OCI-LY7 (cell line): ENCODE measurements around the gene BCAT1. TPM values are rescaled to one million over a fixed set of nuclear protein-coding genes. Genes with fewer than 3 reads are reported as not detected.

Experiments used
- BruUV-seq: library from RNA; stranded (reverse); fragments of 400-500 nt; replicated peaks from 2 replicates; lab custom pipeline; 2021; lab: Mats Ljungman, UMichigan
- CTCF ChIA-PET: fragments of 300-600 bp; sonication (Branson Sonifier 250); formaldehyde crosslinking; loops from one replicate; lab custom pipeline; 2022; ENCODE audit warnings: antibody characterized with exemption; ENCODE audit not compliant: unreplicated experiment; lab: Charles Lee
- POLR2A ChIA-PET: fragments of 300-600 bp; sonication (Branson Sonifier 250); formaldehyde crosslinking; loops from one replicate; lab custom pipeline; 2022; ENCODE audit warnings: antibody characterized with exemption; lab: Charles Lee
- DNase-seq: peaks from one replicate; pipeline ENCODE4 v3.0.0-alpha.2; 2015; ENCODE audit warnings: low spot score
- H2AFZ ChIP-seq: fragments of 200-600 bp; sonication (generic), shearing (Covaris generic); 2 replicates; pipeline ENCODE4 v1.6.1; 2014; ENCODE audit warnings: mild to moderate bottlenecking, antibody characterized with exemption, low read length, moderate library complexity
- H3K27ac ChIP-seq: fragments of 200-600 bp; sonication (generic); 2 replicates; pipeline ENCODE4 v1.5.1; 2014; ENCODE audit warnings: mixed run types, low read depth, mild to moderate bottlenecking, moderate library complexity, low read length, inconsistent platforms; ENCODE audit not compliant: poor library complexity, severe bottlenecking
- H3K36me3 ChIP-seq: fragments of 200-600 bp; sonication (generic); 2 replicates; pipeline ENCODE4 v1.6.1; 2014; ENCODE audit warnings: mild to moderate bottlenecking, antibody characterized with exemption, low read length, moderate library complexity, mixed read lengths; ENCODE audit not compliant: insufficient read depth
- H3K4me1 ChIP-seq: fragments of 200-600 bp; sonication (generic); 2 replicates; pipeline ENCODE4 v1.5.1; 2014; ENCODE audit warnings: mild to moderate bottlenecking, low read length; ENCODE audit not compliant: insufficient read depth, poor library complexity, severe bottlenecking
- H3K4me2 ChIP-seq: fragments of 200-600 bp; sonication (generic); 2 replicates; pipeline ENCODE4 v1.6.1; 2014; ENCODE audit warnings: mild to moderate bottlenecking, low read length
- H3K4me3 ChIP-seq: fragments of 200-600 bp; sonication (generic); 2 replicates; pipeline ENCODE4 v1.5.1; 2014; ENCODE audit warnings: mild to moderate bottlenecking, low read depth, low read length; ENCODE audit not compliant: poor library complexity, severe bottlenecking
- H3K79me2 ChIP-seq: fragments of 200-600 bp; sonication (generic); 2 replicates; pipeline ENCODE4 v1.6.1; 2016; ENCODE audit warnings: low read depth, mild to moderate bottlenecking, low read length, moderate library complexity, mixed read lengths; ENCODE audit not compliant: insufficient read depth
- H3K9me2 ChIP-seq: fragments of 200-600 bp; sonication (generic); 2 replicates; pipeline ENCODE4 v1.6.1; 2016; ENCODE audit warnings: mild to moderate bottlenecking, low read length, mixed read lengths; ENCODE audit not compliant: insufficient read depth
- H3K9me3 ChIP-seq: fragments of 200-600 bp; sonication (generic); 2 replicates; pipeline ENCODE4 v1.6.1; 2014; ENCODE audit warnings: mild to moderate bottlenecking, mixed run types, low read length, mixed read lengths
- H4K20me1 ChIP-seq: fragments of 200-600 bp; sonication (generic); 2 replicates; pipeline ENCODE4 v1.6.1; 2014; ENCODE audit warnings: mild to moderate bottlenecking, antibody characterized with exemption, low read length, moderate library complexity, mixed read lengths; ENCODE audit not compliant: insufficient read depth
- CTCF ChIP-seq: fragments of 200-600 bp; sonication (generic); conservative IDR thresholded peaks from 2 replicates; pipeline ENCODE4 v1.5.1; 2014; ENCODE audit warnings: mild to moderate bottlenecking, antibody characterized with exemption, low read length, moderate library complexity, mixed read lengths
- EZH2phosphoT487 ChIP-seq: fragments of 200-600 bp; sonication (generic); IDR thresholded peaks from 2 replicates; pipeline ENCODE4 v1.6.1; 2018; ENCODE audit warnings: low read depth, borderline replicate concordance, mild to moderate bottlenecking, mixed run types, antibody characterized with exemption, low read length, moderate library complexity, mixed read lengths
- intact Hi-C: fragments of 100-400 bp; cut with micrococcal nuclease; formaldehyde crosslinking; loops from one replicate; pipeline ENCODE4 v1.10.0; 2022; ENCODE audit not compliant: unreplicated experiment
- total RNA-seq, 2 experiments: library from RNA; depleted of rRNA in 1 of 2; stranded (reverse); fragments of >200 nt in 1 of 2; shearing (Covaris generic) in 1 of 2; gene quantifications; 2 replicates each; pipeline ENCODE4 v1.2.3, GENCODE V29; 2014 to 2022

BCAT1 gene
- total RNA-seq, 2 experiments from 2014 or later: 121 to 207 TPM

GRCh38 chr12:24846689-24847088 is 102.2 kb downstream of the BCAT1 start:
- H3K79me2 ChIP-seq: no peaks in the 10 kb centered on the region
- no peak overlapping the region for H3K27ac ChIP-seq
- TF ChIP-seq EZH2phosphoT487 (no peak), CTCF (no peak)
- intact Hi-C loops: no loop called here
- H4K20me1 ChIP-seq: no peaks in the 10 kb centered on the region
- no peaks in the 10 kb centered on the region for H3K4me1 ChIP-seq
- no TSS peak for BruUV-seq
- ChIA-PET CTCF (interaction anchor here (0.5 kb wide), 1 partner anchor 24 kb away, joined by 3 read pairs; no protein-coding TSS in a partner anchor), POLR2A (no interaction called here)
- H3K36me3 ChIP-seq: peaks cover 66% of the 10 kb centered on the region
- H3K4me3 ChIP-seq: no peak overlapping the region
- H3K4me2 ChIP-seq: no peak overlapping the region
- H2AFZ ChIP-seq: no peak overlapping the region
- no peak for DNase-seq
- H3K9me2 ChIP-seq: no peaks in the 10 kb centered on the region
- H3K9me3 ChIP-seq: no peaks in the 10 kb centered on the region

GRCh38 chr12:24845615-24846014 is 103.3 kb downstream of the BCAT1 start:
- DNase-seq: no peak
- ChIA-PET CTCF (interaction anchor here (1.2 kb wide), 1 partner anchor 53 kb away, joined by 3 read pairs; no protein-coding TSS in a partner anchor), POLR2A (interaction anchor here (0.6 to 1.1 kb wide), 4 partner anchors 11 to 1126 kb away, joined by 3 to 5 read pairs (median 3); no protein-coding TSS in a partner anchor)
- Histone ChIP-seq H3K9me2 (no peaks in the 10 kb centered on the region), H3K9me3 (no peaks in the 10 kb centered on the region), H3K4me1 (no peaks in the 10 kb centered on the region), H3K27ac (no peak overlapping the region), H4K20me1 (no peaks in the 10 kb centered on the region), H3K36me3 (peaks cover 77% of the 10 kb centered on the region), H3K4me3 (no peak overlapping the region), H3K79me2 (no peaks in the 10 kb centered on the region), H2AFZ (no peak overlapping the region), H3K4me2 (no peak overlapping the region)
- no peak for TF ChIP-seq CTCF
- TF ChIP-seq EZH2phosphoT487: no peak
- intact Hi-C loops: no loop called here
- BruUV-seq: no TSS peak

- H3K4me1 ChIP-seq: no peaks in the 10 kb centered on the region
- H3K27ac ChIP-seq: no peak overlapping the region
- no peak for DNase-seq
- peaks cover 73% of the 10 kb centered on the region for H3K36me3 ChIP-seq
- CTCF ChIA-PET: no interaction called here
- TF ChIP-seq CTCF: no peak
- no peak for TF ChIP-seq EZH2phosphoT487
- no peaks in the 10 kb centered on the region for H3K79me2 ChIP-seq
- H4K20me1 ChIP-seq: no peaks in the 10 kb centered on the region
- no peak overlapping the region for H3K4me3 ChIP-seq
- H3K9me2 ChIP-seq: no peaks in the 10 kb centered on the region
- BruUV-seq: no TSS peak
- no peak overlapping the region for H3K4me2 ChIP-seq
- intact Hi-C loops: no loop called here
- H2AFZ ChIP-seq: no peak overlapping the region
- POLR2A ChIA-PET: interaction anchor here (0.6 to 1.2 kb wide), 2 partner anchors 22 to 196 kb away, joined by 3 to 4 read pairs; no protein-coding TSS in a partner anchor
- H3K9me3 ChIP-seq: no peaks in the 10 kb centered on the region
These were observed 108.7 kb downstream of the BCAT1 start for GRCh38 chr12:24840046-24840800.
